ENCODE measurements around the gene MYH10. TPM values are rescaled to one million over a fixed set of nuclear protein-coding genes. Genes with fewer than 3 reads are reported as not detected.

Gene MYH10
- total and polyA plus RNA-seq, 9 of the 15 experiments (the other 6 are each of a cell fraction or from before 2014, with no cell fraction given) = 16.3 to 95.3 (median 39.7) TPM

GRCh38 chr17:8608001-8608400 is 22.5 kb downstream of the MYH10 start:
- Histone ChIP-seq H3K27ac (ENCODE audit: extremely low read depth, low read depth, low read length) (no peak overlapping the region), H3K9me1 (ENCODE audit: control insufficient read depth, insufficient read depth, low read length) (no peaks in the 10 kb centered on the region), H3K4me2 (ENCODE audit: insufficient read depth, low read length) (no peak overlapping the region), H4K20me1 (replicated peaks; ENCODE audit: control insufficient read depth, insufficient read depth, low read length) (no peaks in the 10 kb centered on the region; the same call in 1 of the 2 replicates), H3K27me3 (ENCODE audit: control insufficient read depth in 2 of 2, insufficient read depth in 2 of 2, low read length in 2 of 2) (no peaks in the 10 kb centered on the region), H3K4me3 (no peak overlapping the region), H3K79me2 (ENCODE audit: control insufficient read depth, insufficient read depth, low read length) (peaks cover 85% of the 10 kb centered on the region), H3K9me3 (replicated peaks; ENCODE audit: control insufficient read depth, insufficient read depth, low read depth, low read length) (no peaks in the 10 kb centered on the region), H3K4me1 (replicated peaks in 1 of 2; ENCODE audit: control insufficient read depth in 2 of 2, insufficient read depth in 2 of 2, low read length in 2 of 2) (peaks cover 4 to 5% of the 10 kb centered on the region in 2 experiments; a peak in 2 of 5 replicates), H2AFZ (ENCODE audit: low read depth, low read length) (no peak overlapping the region), H3K9ac (ENCODE audit: insufficient read depth in 1 of 2, low read depth in 2 of 2, low read length in 2 of 2) (no peak overlapping the region), H3K36me3 (ENCODE audit: control insufficient read depth, insufficient read depth, low read length) (peaks cover 26% of the 10 kb centered on the region; the same call in 1 of the 3 replicates)
- FAIRE-seq (no peak), ATAC-seq (no peak), DNase-seq (ENCODE audit: extremely low read depth in 1 of 4, low spot score in 3 of 4) (no peak)
- intact Hi-C loops (cut with micrococcal nuclease) (no loop called here), in situ Hi-C loops (cut with MboI) (no loop called here)
- no TSS peak for BruUV-seq (replicated peaks)
- 81% methylated on average over 8 of the region's 8 CpGs for WGBS (ENCODE audit: insufficient coverage, low coverage, missing lambda C conversion rate)
- no peak for TF ChIP-seq ILF3 (IDR thresholded peaks at IDR 0.05; ENCODE audit: borderline replicate concordance)
- no peak for TF ChIP-seq RNF2 (IDR thresholded peaks at IDR 0.05)
- no peak for TF ChIP-seq BRF2 (IDR thresholded peaks at IDR 0.05; ENCODE audit: borderline replicate concordance, insufficient read depth, insufficient read length)
- TF ChIP-seq E2F1 (CRISPR knock-in tag; IDR thresholded peaks at IDR 0.05) = no peak
- no peak for TF ChIP-seq RBFOX2 (IDR thresholded peaks at IDR 0.05; ENCODE audit: low read depth, low read length)
- ChIA-PET POLR2A (interaction anchor here (1.2 kb wide), 1 partner anchor 15 kb away, joined by 4 read pairs; no protein-coding TSS in a partner anchor), CTCF (ENCODE audit: low intra/inter-chr PET ratio) (no interaction called here)

All from K562 (cell line).